HG02852 (cell line): ENCODE results near the gene TRUB2.
"Not testable (repeated sequence)": the region's sequence is repeated elsewhere in the genome, so short reads cannot be mapped to it uniquely, and the experiment has no call there.

ENCODE experiments used
- ATAC-seq: cut with Tn5 transposase; IDR thresholded peaks from one replicate; pipeline ENCODE4 v1.9.1; 2021; ENCODE audit warnings: mild to moderate bottlenecking, moderate library complexity; ENCODE audit not compliant: unreplicated experiment

The TRUB2 gene

GRCh38 chr9:128341435-128341849 lies 19.2 kb upstream of the TRUB2 start:
- ATAC-seq = no peak

GRCh38 chr9:128340691-128341434 lies 18.6 kb upstream of the TRUB2 start:
- no peak for ATAC-seq

GRCh38 chr9:128339761-128340690 lies 17.8 kb upstream of the TRUB2 start, which contains the start of gene SLC27A4:
Gene SLC27A4 (plus strand): TSS chr9:128340527. CDS start chr9:128343133, 2,606 bp downstream.
- peak; percentile 79 for ATAC-seq

- not testable (repeated sequence) for ATAC-seq
Measured at GRCh38 chr9:128338852-128339614, 16.8 kb upstream of the TRUB2 start.

GRCh38 chr9:128337936-128338335 lies 15.7 kb upstream of the TRUB2 start:
- no peak for ATAC-seq

GRCh38 chr9:128335914-128336313 lies 13.7 kb upstream of the TRUB2 start:
- no peak for ATAC-seq

- no peak for ATAC-seq
Measured at GRCh38 chr9:128335161-128335560, 12.9 kb upstream of the TRUB2 start.

- ATAC-seq = no peak
Measured at GRCh38 chr9:128333451-128333869, 11.2 kb upstream of the TRUB2 start.

- ATAC-seq = no peak
Measured at GRCh38 chr9:128325629-128326028, 3.4 kb upstream of the TRUB2 start.

- ATAC-seq = no peak
Measured at GRCh38 chr9:128324401-128324800, 2.2 kb upstream of the TRUB2 start.

GRCh38 chr9:128323791-128324190 lies 1.5 kb upstream of the TRUB2 start:
- no peak for ATAC-seq

GRCh38 chr9:128323212-128323730 lies 1.0 kb upstream of the TRUB2 start:
- no peak for ATAC-seq

GRCh38 chr9:128321879-128322403 lies 306 bp downstream of the TRUB2 start:
- ATAC-seq = no peak

GRCh38 chr9:128321343-128321742 lies 904 bp downstream of the TRUB2 start:
- no peak for ATAC-seq

- ATAC-seq = no peak
Measured at GRCh38 chr9:128317629-128318028, 4.6 kb downstream of the TRUB2 start.

GRCh38 chr9:128316421-128316820 lies 5.8 kb downstream of the TRUB2 start:
- no peak for ATAC-seq

GRCh38 chr9:128314697-128315096 lies 7.5 kb downstream of the TRUB2 start:
- ATAC-seq = no peak

GRCh38 chr9:128310461-128310860 lies 11.8 kb downstream of the TRUB2 start:
- no peak for ATAC-seq

- no peak for ATAC-seq
Measured at GRCh38 chr9:128309551-128309950, 12.7 kb downstream of the TRUB2 start.

- no peak for ATAC-seq
Measured at GRCh38 chr9:128304971-128305288, 17.3 kb downstream of the TRUB2 start.
